Tibial nerve (tissue), 4 donors: Measurements from ENCODE around the gene TTC1. TPM values are rescaled to one million over a fixed set of nuclear protein-coding genes. Genes with fewer than 3 reads are reported as not detected.

Experiments used
- DNase-seq, 2 donors: peaks; one replicate each; pipeline ENCODE4 v3.0.0-alpha.2; 2019; ENCODE audit warnings: low spot score in 2 of 2
- H3K27ac ChIP-seq, 4 donors: fragments of 200-600 bp; sonication (generic) in 3 of 4; one replicate each; pipeline ENCODE4 v1.5.1; 2017 to 2019; ENCODE audit warnings: mild to moderate bottlenecking in 1 of 4
- H3K27me3 ChIP-seq, 2 donors: fragments of 200-600 bp; sonication (generic) in 1 of 2; one replicate each; pipeline versions ENCODE4 v1.5.1 to v1.6.0; 2017 to 2019
- H3K36me3 ChIP-seq, 3 donors: fragments of 200-600 bp; sonication (generic); one replicate each; pipeline ENCODE4 v1.5.1; 2018 to 2019
- H3K4me1 ChIP-seq, 4 donors: fragments of 200-600 bp; sonication (generic) in 3 of 4; one replicate each; pipeline ENCODE4 v1.5.1; 2017 to 2019
- H3K4me3 ChIP-seq, 4 donors: fragments of 200-600 bp; sonication (generic) in 3 of 4; one replicate each; pipeline ENCODE4 v1.5.1; 2017 to 2019; ENCODE audit warnings: mild to moderate bottlenecking in 1 of 4, moderate library complexity in 1 of 4
- H3K9me3 ChIP-seq, 4 donors: fragments of 200-600 bp; sonication (generic) in 3 of 4; one replicate each; pipeline ENCODE4 v1.5.1; 2017 to 2019
- CTCF ChIP-seq, 5 experiments: fragments of 200-600 bp in 3 of 5; fragments of 450-650 bp in 2 of 5; sonication (generic) in 3 of 5; IDR thresholded peaks; one replicate each; pipeline ENCODE4 v1.5.1; 2016 to 2019; ENCODE audit warnings: antibody characterized with exemption in 5 of 5, mild to moderate bottlenecking in 3 of 5, moderate library complexity in 2 of 5
- EP300 ChIP-seq, 2 donors: sonication (generic); formaldehyde crosslinking; IDR thresholded peaks; one replicate each; pipeline ENCODE4 v1.6.1; 2017; ENCODE audit warnings: antibody characterized with exemption in 2 of 2, mild to moderate bottlenecking in 1 of 2
- POLR2A ChIP-seq, 2 donors: fragments of 450-650 bp; IDR thresholded peaks; one replicate each; pipeline ENCODE4 v1.6.1; 2017; ENCODE audit warnings: antibody characterized with exemption in 2 of 2, mild to moderate bottlenecking in 2 of 2, moderate library complexity in 2 of 2
- WGBS, 2 donors: methylation state at CpG; one replicate each; pipeline ENCODE4 v1.1.5; 2018; 5-methylcytosine and 5-hydroxymethylcytosine counted together
- small RNA-seq: library from RNA; depleted of rRNA; stranded (forward); fragments of <200 nt; gene quantifications from one replicate; pipeline ENCODE3, GENCODE V24; 2016
- total RNA-seq, 4 donors: library from RNA; depleted of rRNA; stranded (reverse); fragments of >200 nt; gene quantifications; one replicate each; pipeline ENCODE4 v1.1.0, GENCODE V29; 2016

TTC1 gene
- total RNA-seq, 4 donors from 2014 or later = 27.6 to 40.4 (median 36.9) TPM

GRCh38 chr5:160096178-160096577 lies 87.2 kb downstream of the TTC1 start:
- H3K9me3 ChIP-seq = no peaks in the 10 kb centered on the region
- no peak overlapping the region for H3K4me3 ChIP-seq
- no peak for TF ChIP-seq POLR2A (IDR thresholded peaks at IDR 0.05)
- TF ChIP-seq CTCF (IDR thresholded peaks at IDR 0.05) = no peak
- TF ChIP-seq EP300 (IDR thresholded peaks at IDR 0.05) = no peak
- 96 to 99% methylated on average over 2 of the region's 2 CpGs for WGBS, 2 donors
- H3K4me1 ChIP-seq = no peaks in the 10 kb centered on the region
- no peak for DNase-seq
- H3K36me3 ChIP-seq = peaks cover 0 to 41% (median 6%) of the 10 kb centered on the region in 3 donors
- H3K27ac ChIP-seq = no peak overlapping the region
- no peaks in the 10 kb centered on the region for H3K27me3 ChIP-seq

- no peak overlapping the region for H3K27ac ChIP-seq
- no peak overlapping the region for H3K4me3 ChIP-seq
- no peaks in the 10 kb centered on the region for H3K9me3 ChIP-seq
- no peaks in the 10 kb centered on the region for H3K27me3 ChIP-seq
- TF ChIP-seq CTCF (IDR thresholded peaks at IDR 0.05) (no peak), POLR2A (IDR thresholded peaks at IDR 0.05) (no peak), EP300 (IDR thresholded peaks at IDR 0.05) (no peak)
- DNase-seq = no peak
- peaks cover 0 to 25% (median 2%) of the 10 kb centered on the region in 3 donors for H3K36me3 ChIP-seq
- peaks cover 0 to 6% (median 4%) of the 10 kb centered on the region in 4 donors for H3K4me1 ChIP-seq
- WGBS, 2 donors = 77 to 78% methylated on average over 4 of the region's 4 CpGs
These were observed 89.1 kb downstream of the TTC1 start for GRCh38 chr5:160097991-160098390.

GRCh38 chr5:160105686-160106360 lies 96.9 kb downstream of the TTC1 start:
- 82 to 85% methylated on average over 4 of the region's 4 CpGs for WGBS, 2 donors
- no peak overlapping the region for H3K27ac ChIP-seq
- no peak for TF ChIP-seq POLR2A (IDR thresholded peaks at IDR 0.05)
- TF ChIP-seq CTCF (IDR thresholded peaks at IDR 0.05) = no peak
- no peak for TF ChIP-seq EP300 (IDR thresholded peaks at IDR 0.05)

GRCh38 chr5:160108124-160108523 lies 99.2 kb downstream of the TTC1 start:
- WGBS, 2 donors = 76 to 88% methylated on average over 2 of the region's 2 CpGs
- Histone ChIP-seq H3K27ac (no peak overlapping the region), H3K4me1 (no peaks in the 10 kb centered on the region), H3K4me3 (no peak overlapping the region), H3K36me3 (peaks cover 0 to 53% (median 0%) of the 10 kb centered on the region in 3 donors), H3K27me3 (no peaks in the 10 kb centered on the region), H3K9me3 (no peaks in the 10 kb centered on the region)
- TF ChIP-seq CTCF (IDR thresholded peaks at IDR 0.05) (no peak), EP300 (IDR thresholded peaks at IDR 0.05) (no peak), POLR2A (IDR thresholded peaks at IDR 0.05) (no peak)
- no peak for DNase-seq

More at GRCh38 chr5:160105686-160106360, 96.9 kb downstream of the TTC1 start:
- no peak for DNase-seq
- no peaks in the 10 kb centered on the region for H3K27me3 ChIP-seq
- peaks cover 0 to 35% (median 0%) of the 10 kb centered on the region in 3 donors for H3K36me3 ChIP-seq
- H3K4me1 ChIP-seq = peaks cover 0 to 6% (median 4%) of the 10 kb centered on the region in 4 donors
- no peaks in the 10 kb centered on the region for H3K9me3 ChIP-seq
- H3K4me3 ChIP-seq = no peak overlapping the region

Small RNA genes lying within 50 kb of the gene (small RNA-seq; reads per million reads assigned to genes)
- not detected for gene RF00019

Other genes with a start within 250 kb of the TTC1 start
- 1 to 10 TPM; 3.6 to 6.9 (median 6.2) TPM for gene ADRA1B, start 92.7 kb upstream of the TTC1 start, total RNA-seq
- gene PWWP2A, start 110.3 kb downstream of the TTC1 start, total RNA-seq = 10 to 100 TPM; 51.0 to 81.6 (median 58.2) TPM
- not detected for gene FABP6, start 220.4 kb downstream of the TTC1 start, total RNA-seq